Retinal pigment epithelial cell (primary cell): ENCODE data around the gene KISS1R.

Source experiments
- DNase-seq: peaks from one replicate; pipeline ENCODE4 v3.0.0-alpha.2; 2010; ENCODE audit warnings: low read depth
- H3K4me3 ChIP-seq: 2 replicates; pipeline ENCODE4 v1.5.1; 2011; ENCODE audit warnings: mild to moderate bottlenecking, low read length, control low read depth, moderate library complexity
- TF ChIP-seq, protein P1 (sequence below): conservative IDR thresholded peaks from 2 replicates; pipeline ENCODE4 v1.5.1; 2011; ENCODE audit warnings: low read depth, low read length, control low read depth, inconsistent platforms

Gene KISS1R

DNA sequence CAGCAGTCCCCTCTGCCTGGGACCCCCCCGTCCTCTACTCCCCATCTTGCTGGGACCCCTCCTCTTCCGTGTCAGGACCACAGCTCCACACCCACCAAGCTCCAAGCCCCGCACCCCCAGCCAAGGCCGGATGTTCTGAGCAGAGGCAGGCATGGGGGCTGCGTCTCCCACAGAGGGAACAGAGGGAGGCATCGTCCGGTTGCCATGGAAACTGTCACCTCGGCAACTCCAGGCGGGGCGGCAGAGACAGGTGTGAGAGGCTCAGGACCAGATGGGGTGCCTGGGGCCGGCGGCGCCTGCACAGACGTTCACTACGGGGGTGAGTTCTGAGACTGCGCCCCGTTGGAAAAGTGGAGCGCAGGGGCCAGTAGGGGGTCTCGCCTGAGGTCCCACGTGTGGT lies 18.5 kb upstream of the KISS1R start:
- TF ChIP-seq, protein P1, sequence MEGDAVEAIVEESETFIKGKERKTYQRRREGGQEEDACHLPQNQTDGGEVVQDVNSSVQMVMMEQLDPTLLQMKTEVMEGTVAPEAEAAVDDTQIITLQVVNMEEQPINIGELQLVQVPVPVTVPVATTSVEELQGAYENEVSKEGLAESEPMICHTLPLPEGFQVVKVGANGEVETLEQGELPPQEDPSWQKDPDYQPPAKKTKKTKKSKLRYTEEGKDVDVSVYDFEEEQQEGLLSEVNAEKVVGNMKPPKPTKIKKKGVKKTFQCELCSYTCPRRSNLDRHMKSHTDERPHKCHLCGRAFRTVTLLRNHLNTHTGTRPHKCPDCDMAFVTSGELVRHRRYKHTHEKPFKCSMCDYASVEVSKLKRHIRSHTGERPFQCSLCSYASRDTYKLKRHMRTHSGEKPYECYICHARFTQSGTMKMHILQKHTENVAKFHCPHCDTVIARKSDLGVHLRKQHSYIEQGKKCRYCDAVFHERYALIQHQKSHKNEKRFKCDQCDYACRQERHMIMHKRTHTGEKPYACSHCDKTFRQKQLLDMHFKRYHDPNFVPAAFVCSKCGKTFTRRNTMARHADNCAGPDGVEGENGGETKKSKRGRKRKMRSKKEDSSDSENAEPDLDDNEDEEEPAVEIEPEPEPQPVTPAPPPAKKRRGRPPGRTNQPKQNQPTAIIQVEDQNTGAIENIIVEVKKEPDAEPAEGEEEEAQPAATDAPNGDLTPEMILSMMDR, result no peak
- H3K4me3 ChIP-seq, result no peak overlapping the region
- DNase-seq, result no peak

- DNase-seq, result no peak
- no peak overlapping the region for H3K4me3 ChIP-seq
- TF ChIP-seq, protein P1, result no peak
Measured at GRCh38 chr19:899336-900042, 17.6 kb upstream of the KISS1R start.

DNA sequence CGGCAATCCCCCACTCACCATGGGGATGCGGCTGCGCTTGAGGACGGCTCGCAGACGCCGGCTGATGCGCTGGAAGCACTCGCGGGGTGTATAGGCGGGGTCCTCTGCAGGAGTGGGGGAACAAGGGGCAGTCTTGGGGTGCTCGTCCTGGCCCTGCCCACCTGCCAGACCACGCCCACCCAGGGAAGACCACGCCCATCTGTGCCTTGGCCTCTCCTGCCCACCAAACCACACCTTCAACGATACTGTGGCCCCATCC lies 17.2 kb upstream of the KISS1R start:
- no peak for DNase-seq
- TF ChIP-seq, protein P1, result no peak
- no peak overlapping the region for H3K4me3 ChIP-seq

GRCh38 chr19:900302-901111 lies 16.6 kb upstream of the KISS1R start:
- no peak for DNase-seq
- no peak overlapping the region for H3K4me3 ChIP-seq

GRCh38 chr19:901216-902092 lies 15.7 kb upstream of the KISS1R start:
- no peak for DNase-seq
- TF ChIP-seq, protein P1, result no peak
- H3K4me3 ChIP-seq, result no peak overlapping the region

More at GRCh38 chr19:900302-901111, 16.6 kb upstream of the KISS1R start:
- TF ChIP-seq, protein P1, result no peak

GRCh38 chr19:902093-902370 lies 15.1 kb upstream of the KISS1R start:
- TF ChIP-seq, protein P1, result no peak
- no peak overlapping the region for H3K4me3 ChIP-seq
- DNase-seq, result no peak
